Activated T-cell treated with anti-CD3 and anti-CD28 coated beads for 1 hour (primary cell): ENCODE measurements around the gene PHF21A.
"Not testable (repeated sequence)": the region's sequence is repeated elsewhere in the genome, so short reads cannot be mapped to it uniquely, and the experiment has no call there.

Experiments
- DNase-seq: peaks from one replicate; pipeline ENCODE4 v3.0.0-alpha.2; 2020; ENCODE audit warnings: low read depth

PHF21A gene

DNA sequence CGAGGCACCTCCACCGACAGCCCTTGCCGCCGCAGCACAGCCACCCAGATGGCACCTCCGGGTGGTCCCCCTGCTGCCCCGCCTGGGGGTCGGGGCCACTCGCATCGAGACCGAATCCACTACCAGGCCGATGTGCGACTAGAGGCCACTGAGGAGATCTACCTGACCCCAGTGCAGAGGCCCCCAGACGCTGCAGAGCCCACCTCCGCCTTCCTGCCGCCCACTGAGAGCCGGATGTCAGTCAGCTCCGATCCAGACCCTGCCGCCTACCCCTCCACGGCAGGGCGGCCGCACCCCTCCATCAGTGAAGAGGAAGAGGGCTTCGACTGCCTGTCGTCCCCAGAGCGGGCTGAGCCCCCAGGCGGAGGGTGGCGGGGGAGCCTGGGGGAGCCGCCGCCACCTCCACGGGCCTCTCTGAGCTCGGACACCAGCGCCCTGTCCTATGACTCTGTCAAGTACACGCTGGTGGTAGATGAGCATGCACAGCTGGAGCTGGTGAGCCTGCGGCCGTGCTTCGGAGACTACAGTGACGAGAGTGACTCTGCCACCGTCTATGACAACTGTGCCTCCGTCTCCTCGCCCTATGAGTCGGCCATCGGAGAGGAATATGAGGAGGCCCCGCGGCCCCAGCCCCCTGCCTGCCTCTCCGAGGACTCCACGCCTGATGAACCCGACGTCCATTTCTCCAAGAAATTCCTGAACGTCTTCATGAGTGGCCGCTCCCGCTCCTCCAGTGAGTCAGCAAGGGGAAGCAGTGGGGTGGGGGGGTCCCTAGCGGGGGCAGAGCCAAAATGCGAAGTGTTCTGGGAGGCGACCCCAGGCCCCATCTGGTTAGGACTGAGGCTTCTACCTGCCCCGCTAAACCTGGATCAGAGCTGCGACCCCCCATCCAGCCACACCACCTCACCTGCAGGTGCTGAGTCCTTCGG lies 218.5 kb downstream of the PHF21A start:
- no peak for DNase-seq

DNA sequence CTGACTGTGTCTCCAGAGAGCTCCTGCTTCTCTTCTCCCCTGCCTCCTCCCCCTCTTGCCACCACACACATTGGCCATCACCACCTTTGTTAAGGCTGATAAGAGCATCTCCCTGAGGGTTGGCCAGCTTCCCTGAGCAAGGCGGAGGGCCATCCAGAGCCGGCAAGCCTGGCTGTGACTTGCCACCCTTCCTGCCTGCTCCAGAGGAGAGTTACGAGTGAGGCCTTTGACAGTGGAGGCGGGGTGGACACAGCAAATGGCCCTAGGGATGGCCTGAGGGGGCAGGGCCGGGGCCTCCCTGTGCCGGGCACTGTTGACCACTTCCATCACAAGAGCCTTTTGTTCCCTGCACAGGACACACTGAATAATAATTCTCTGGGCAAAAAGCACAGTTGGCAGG lies 219.6 kb downstream of the PHF21A start:
- DNase-seq: no peak

DNA sequence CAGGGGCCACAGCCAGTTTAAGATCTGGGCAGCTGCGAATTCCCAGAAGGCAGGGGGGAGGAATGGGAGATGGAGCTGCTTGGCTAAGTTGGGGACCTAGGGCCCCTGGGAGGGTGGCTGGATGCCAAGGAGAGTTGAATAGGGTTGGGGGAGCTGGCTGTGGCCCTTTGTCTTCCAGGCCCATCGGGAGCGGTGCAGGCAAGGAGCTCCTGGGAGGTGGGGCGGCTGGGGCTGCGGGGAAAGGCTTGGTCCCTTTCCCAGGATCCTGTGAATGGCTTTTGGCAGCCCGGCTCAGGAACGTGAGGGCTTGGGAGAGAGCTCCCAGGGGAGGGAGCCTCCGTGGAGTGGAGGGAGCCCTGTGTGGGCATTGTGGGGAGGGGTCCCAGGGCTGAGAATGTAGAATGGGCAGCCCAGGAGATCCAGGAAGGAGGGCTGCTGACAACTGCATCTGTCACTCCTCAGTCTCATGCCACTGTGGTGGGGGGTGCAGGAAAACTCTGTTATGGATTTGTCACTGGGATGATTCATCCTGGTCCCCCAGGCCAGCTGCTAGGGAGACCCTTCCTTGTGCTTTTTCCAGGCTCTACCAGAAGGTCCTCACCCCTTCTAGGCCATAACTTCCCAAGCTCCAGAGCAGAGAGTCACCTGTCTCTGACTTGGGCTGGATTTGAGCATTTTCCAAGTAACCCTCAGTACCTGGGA lies 220.2 kb downstream of the PHF21A start:
- no peak for DNase-seq

- not testable (repeated sequence) for DNase-seq
Observed at GRCh38 chr11:45900175-45900800, 221.0 kb downstream of the PHF21A start.

- DNase-seq: peak; percentile 33
Observed at GRCh38 chr11:45899448-45900174, 221.6 kb downstream of the PHF21A start.

GRCh38 chr11:45899086-45899447 lies 222.2 kb downstream of the PHF21A start:
- no peak for DNase-seq

DNA sequence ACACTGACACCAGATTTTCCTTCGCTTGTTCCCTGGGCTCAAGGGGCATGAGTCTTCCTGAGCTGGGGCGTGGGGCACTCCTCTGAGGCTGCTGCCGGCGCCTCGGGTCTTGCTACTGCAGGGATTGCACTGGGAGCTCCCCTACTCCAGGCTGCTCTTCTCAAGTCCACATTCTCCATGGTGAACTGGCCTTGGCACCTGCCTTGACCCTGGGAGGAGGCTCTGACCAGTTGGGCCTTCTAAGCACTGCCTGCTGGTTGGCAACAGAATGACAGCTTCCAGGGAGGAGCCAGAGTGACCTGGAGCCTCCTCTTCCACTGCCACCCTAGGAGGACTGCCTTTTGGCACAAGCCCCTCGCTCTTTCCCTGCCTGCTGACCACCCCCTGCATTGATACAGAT lies 223.7 kb downstream of the PHF21A start:
- DNase-seq: no peak

DNA sequence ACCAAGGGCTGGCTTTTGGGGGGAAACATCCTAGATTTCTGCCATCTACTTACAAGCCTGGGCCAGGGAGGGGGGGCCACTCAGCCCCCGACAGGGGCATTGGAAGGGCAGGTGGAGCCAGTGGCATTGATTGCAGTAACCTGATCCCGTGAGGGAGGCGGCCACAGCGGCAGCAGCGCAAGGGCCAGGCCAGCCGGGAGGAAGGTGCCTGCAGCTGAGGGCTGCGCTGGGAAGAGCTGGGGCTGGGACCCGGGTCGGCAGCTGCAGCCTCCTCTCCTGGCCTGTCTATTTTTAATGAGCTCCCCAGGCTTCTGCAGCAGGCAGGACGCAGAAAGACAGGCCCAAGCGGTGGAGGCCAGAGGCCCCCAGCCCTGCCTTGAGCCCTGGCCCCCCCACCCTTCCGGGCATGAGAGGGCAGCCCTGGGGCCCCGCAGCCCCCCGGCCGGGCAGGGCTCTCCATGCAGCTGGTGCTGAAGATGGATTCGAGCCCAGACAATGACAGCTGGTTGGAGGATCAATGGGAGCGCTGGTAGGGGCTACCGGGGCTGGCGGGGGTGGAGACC lies 224.8 kb downstream of the PHF21A start:
- DNase-seq: no peak

DNA sequence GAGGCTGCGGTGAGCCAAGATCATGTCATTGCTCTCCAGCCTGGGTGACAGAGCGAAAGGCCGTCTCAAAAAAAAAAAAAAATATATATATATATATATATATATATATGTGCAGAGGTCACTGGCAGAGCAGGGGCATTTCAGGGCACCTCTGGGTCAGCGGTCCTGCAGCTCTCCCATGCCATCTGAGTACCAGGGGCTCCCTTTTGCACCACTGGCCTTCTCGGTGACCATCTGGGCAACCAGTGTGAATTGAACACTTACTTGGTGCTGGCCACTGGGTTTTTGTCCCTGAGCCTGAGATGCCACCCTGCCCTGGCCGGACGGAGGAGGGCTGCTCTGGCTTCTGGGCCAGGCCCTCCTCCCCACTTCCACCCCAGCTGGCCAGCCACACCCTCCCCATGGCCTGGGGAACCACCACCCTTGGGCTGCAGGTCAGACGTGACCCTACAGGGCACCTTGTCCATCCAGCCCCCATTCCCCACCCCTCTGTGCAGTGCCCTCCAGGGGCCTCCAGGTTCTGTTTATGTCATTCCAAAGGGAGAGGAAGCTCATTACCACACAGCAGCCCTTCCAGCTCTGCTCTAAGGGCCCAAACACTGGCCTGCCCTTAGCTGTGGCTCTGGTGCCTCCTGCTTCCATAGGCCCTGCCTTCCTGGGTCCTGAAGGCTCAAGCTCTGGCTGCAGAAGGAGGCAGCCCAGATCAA lies 225.5 kb downstream of the PHF21A start:
- no peak for DNase-seq

DNA sequence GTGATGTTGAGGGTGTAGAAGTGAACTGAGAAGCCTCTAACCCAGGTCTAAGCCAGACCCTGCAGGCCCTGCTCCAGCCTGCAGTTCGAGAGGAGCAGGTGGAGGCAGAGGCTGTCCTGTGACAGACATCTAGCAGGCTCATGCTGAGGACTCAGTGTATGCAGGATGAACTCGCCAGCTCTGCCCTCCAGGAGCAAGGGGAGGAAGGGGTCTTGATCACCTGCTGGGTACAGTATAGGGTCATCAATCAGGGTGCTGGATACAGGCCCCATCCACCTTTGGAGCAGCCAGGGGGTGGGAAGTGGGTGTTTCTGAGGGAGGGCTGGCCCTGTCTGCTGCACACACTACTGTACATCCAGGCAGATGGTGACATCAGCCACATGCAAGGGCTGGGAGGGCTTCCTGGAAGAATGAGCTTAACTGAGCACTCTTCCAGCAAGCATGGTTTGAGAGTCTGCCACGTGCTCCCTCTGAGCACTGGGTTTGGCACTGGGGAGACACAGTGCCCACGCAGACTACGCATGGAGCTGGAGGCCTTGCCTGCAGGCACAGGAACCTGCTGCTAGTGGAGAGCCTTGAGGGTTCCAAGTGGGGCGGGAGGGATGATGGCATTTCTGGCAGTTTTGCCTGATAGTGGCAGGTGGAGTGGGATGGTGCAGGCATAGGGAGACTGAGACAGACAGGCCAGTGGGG lies 226.6 kb downstream of the PHF21A start:
- DNase-seq: no peak

- DNase-seq: no peak
Observed at GRCh38 chr11:45892856-45893255, 228.4 kb downstream of the PHF21A start.

DNA sequence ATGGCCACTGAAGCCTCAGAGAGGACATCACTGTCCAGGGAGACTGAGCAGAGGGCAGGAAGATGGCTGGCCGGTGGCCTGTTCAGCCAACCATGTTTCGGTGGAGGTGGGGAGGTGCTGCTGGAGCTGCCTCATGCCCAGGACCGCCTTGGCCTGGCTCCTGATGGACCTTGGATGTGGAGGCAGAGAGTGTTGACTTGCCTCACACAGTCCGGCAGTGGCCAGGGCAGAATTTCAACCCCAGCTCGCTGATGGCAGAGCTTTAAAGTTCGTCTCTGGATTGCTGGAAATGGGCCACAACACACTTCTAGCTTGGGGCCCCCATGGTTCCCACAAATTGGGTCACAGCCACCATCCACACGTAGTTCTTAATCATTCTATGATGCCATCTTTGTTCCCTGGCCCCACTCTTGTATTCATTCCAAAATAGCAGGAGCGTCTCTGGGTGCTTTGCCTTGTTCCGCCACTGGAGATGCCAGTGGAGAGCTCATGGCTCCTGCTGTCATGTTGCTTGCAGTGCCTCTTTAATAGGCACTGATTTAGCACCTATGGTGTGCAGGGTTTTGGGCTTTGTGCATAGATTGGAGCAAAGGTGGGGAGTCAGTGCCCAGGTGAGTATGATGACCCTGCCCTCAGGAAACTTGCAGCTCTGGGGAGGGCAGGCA lies 230.2 kb downstream of the PHF21A start:
- DNase-seq: no peak

- DNase-seq: no peak
Observed at GRCh38 chr11:45889966-45890365, 231.3 kb downstream of the PHF21A start.

- no peak for DNase-seq
Observed at GRCh38 chr11:45889555-45889954, 231.7 kb downstream of the PHF21A start.

GRCh38 chr11:45887587-45887986 lies 233.7 kb downstream of the PHF21A start:
- no peak for DNase-seq

- no peak for DNase-seq
Observed at GRCh38 chr11:45886816-45887520, 234.3 kb downstream of the PHF21A start.

DNA sequence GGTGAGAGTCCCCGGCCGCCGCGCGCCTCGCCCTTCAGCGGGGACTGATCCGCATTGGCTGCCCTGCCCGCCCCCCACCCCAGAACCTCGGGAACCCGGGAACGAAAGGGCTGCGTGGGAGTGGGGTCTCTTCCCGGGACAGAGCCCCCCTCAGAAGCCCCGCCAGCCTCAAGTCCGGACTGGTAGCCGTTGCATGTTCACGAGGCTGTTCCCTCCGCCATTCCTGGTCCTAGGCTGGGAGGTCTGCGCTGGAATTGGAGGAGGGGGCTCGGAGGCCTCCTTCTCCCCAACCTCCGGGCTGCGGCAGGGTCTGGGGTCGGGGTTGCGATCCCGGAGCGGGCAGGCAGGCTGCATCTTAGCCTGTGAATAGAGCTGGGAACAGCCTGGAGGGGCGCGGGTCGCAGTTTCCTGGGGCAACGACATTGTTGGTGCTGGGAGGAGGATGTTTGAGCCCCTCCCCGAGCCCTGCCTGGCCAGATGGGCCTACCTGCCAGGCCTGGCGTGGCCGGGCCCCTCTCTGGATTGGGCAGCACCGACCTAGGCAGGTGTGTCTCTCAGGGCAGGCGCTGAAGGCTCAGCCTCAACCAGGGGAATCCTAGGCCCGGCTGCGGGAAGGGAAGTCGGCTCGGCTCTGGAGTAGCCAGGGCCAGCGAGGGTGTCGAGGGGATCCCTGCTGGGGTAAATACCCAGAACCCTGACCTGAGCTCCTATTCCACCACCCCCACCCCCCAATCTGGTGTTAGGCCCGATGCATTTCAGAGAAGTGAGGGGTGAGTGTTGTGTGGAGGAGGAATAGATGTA lies 235.1 kb downstream of the PHF21A start:
- DNase-seq: no peak

DNA sequence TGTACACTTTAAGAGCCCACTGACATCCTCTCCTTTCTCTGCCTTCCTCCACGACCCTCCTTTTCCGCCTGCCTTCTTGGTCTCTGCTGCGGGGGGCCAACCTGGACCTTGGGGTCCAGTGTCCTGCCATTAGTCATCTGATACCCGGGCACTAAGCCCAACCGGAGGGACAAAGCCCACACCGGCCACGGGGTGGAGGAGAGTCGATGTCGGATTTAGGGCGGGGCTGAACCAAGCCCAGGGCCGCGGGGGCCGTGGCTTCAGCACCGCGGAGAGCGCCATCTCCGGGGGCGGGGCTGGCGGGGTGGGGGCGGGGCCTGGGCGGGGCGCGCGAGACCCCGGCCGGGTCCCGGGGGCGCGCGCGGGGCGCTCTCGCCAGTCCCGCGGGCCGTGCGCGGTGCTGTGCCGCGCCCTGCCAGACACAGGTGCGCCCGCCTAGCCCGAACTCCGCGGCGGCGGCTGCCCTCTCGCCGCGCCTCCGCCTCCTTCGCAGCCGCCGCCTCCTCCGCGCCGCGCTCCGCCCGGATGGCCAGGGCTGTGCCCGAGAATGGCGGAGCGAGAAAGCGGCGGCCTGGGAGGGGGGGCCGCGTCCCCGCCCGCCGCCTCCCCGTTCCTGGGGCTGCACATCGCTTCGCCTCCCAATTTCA lies 235.9 kb downstream of the PHF21A start, which contains the start of gene MAPK8IP1:
TSS of gene MAPK8IP1 (plus strand) at position 378 of the 647 bp plus-strand sequence. CDS start at position 548, 170 bp downstream.
- peak; percentile 35 for DNase-seq
